WTC11 (cell line): ENCODE measurements around the gene RAPGEF3. TPM values are rescaled to one million over a fixed set of nuclear protein-coding genes. Genes with fewer than 3 reads are reported as not detected.

Source experiments
- ATAC-seq: fragments of 200-7000 bp; cut with Tn5 transposase; 2 replicates; pipeline ENCODE4 v1.10.0; 2021; ENCODE audit warnings: mild to moderate bottlenecking, moderate library complexity
- CTCF ChIA-PET: fragments of 300-600 bp; sonication (Branson Sonifier 250); formaldehyde crosslinking; loops from one replicate; lab custom pipeline; 2021; ENCODE audit warnings: antibody characterized with exemption; lab: Charles Lee
- POLR2A ChIA-PET: fragments of 350-600 bp; sonication (Branson Sonifier 250); formaldehyde crosslinking; loops from one replicate; lab custom pipeline; 2021; ENCODE audit warnings: antibody characterized with exemption; lab: Charles Lee
- DNase-seq: peaks from one replicate; pipeline ENCODE4 v3.0.0; 2021; ENCODE audit warnings: low spot score
- H3K27ac Mint-ChIP-seq: 2 replicates; pipeline ENCODE4 v1.8.0; 2021; ENCODE audit warnings: mixed read lengths
- H3K27me3 Mint-ChIP-seq: 2 replicates; pipeline ENCODE4 v1.8.0; 2021; ENCODE audit warnings: low read depth, mild to moderate bottlenecking, moderate library complexity, mixed read lengths
- H3K36me3 Mint-ChIP-seq: 2 replicates; pipeline ENCODE4 v1.8.0; 2021; ENCODE audit warnings: mixed read lengths
- H3K4me1 Mint-ChIP-seq: 2 replicates; pipeline ENCODE4 v1.8.0; 2022; ENCODE audit warnings: mixed read lengths
- H3K4me3 Mint-ChIP-seq: 2 replicates; pipeline ENCODE4 v1.8.0; 2021; ENCODE audit warnings: mild to moderate bottlenecking, moderate library complexity, mixed read lengths
- H3K9me3 Mint-ChIP-seq: 2 replicates; pipeline ENCODE4 v1.8.0; 2021; ENCODE audit warnings: mixed read lengths
- AFF4 ChIP-seq: sonication (generic); formaldehyde crosslinking; IDR thresholded peaks from 2 replicates; pipeline ENCODE4 v1.8.1; 2023; ENCODE audit warnings: mild to moderate bottlenecking, missing genetic modification reagents, borderline replicate concordance
- ATF1 ChIP-seq: sonication (generic); formaldehyde crosslinking; IDR thresholded peaks from 2 replicates; pipeline ENCODE4 v1.8.1; 2023; ENCODE audit warnings: mild to moderate bottlenecking, moderate library complexity, missing genetic modification reagents
- ATF2 ChIP-seq: sonication (generic); formaldehyde crosslinking; IDR thresholded peaks from 2 replicates; pipeline ENCODE4 v1.8.1; 2022; ENCODE audit warnings: low read depth, missing genetic modification reagents, borderline replicate concordance
- ATF3 ChIP-seq: sonication (generic); formaldehyde crosslinking; conservative IDR thresholded peaks from 2 replicates; pipeline ENCODE4 v1.8.1; 2022; ENCODE audit warnings: mild to moderate bottlenecking, missing genetic modification reagents
- CBFB ChIP-seq: sonication (generic); formaldehyde crosslinking; IDR thresholded peaks from 2 replicates; pipeline ENCODE4 v1.8.1; 2022; ENCODE audit warnings: mild to moderate bottlenecking, low read depth, missing genetic modification reagents
- E2F1 ChIP-seq: sonication (generic); formaldehyde crosslinking; IDR thresholded peaks from 2 replicates; pipeline ENCODE4 v1.8.0; 2022; ENCODE audit warnings: mild to moderate bottlenecking, missing genetic modification reagents
- E2F4 ChIP-seq: sonication (generic); formaldehyde crosslinking; IDR thresholded peaks from 2 replicates; pipeline ENCODE4 v1.8.1; 2022; ENCODE audit warnings: low read depth, mild to moderate bottlenecking, moderate library complexity, missing genetic modification reagents, borderline replicate concordance
- HMGA2 ChIP-seq: fragments of 250-450 bp; sonication (Bioruptor Pico); IDR thresholded peaks from 2 replicates; pipeline ENCODE4 v1.4.0; 2021; ENCODE audit warnings: mild to moderate bottlenecking, moderate library complexity
- MAX ChIP-seq: sonication (generic); formaldehyde crosslinking; IDR thresholded peaks from 2 replicates; pipeline ENCODE4 v1.8.0; 2022; ENCODE audit warnings: mild to moderate bottlenecking, missing genetic modification reagents
- MXD4 ChIP-seq: fragments of 250-450 bp; sonication (Bioruptor Pico); IDR thresholded peaks from 2 replicates; pipeline ENCODE4 v1.8.0; 2021; ENCODE audit warnings: mild to moderate bottlenecking, moderate library complexity, borderline replicate concordance
- NFATC4 ChIP-seq: fragments of 250-450 bp; sonication (Bioruptor Pico); IDR thresholded peaks from 2 replicates; pipeline ENCODE4 v1.9.0; 2021; ENCODE audit warnings: mild to moderate bottlenecking
- NFYB ChIP-seq: sonication (generic); formaldehyde crosslinking; conservative IDR thresholded peaks from 2 replicates; pipeline ENCODE4 v1.8.0; 2022; ENCODE audit warnings: low read depth, missing genetic modification reagents
- RORB ChIP-seq: fragments of 250-450 bp; sonication (Bioruptor Pico); IDR thresholded peaks from 2 replicates; pipeline ENCODE4 v1.9.0; 2021; ENCODE audit warnings: mild to moderate bottlenecking
- SMAD3 ChIP-seq: sonication (generic); formaldehyde crosslinking; IDR thresholded peaks from 2 replicates; pipeline ENCODE4 v1.8.0; 2022; ENCODE audit warnings: missing genetic modification reagents, mild to moderate bottlenecking, borderline replicate concordance
- TEAD4 ChIP-seq: sonication (generic); formaldehyde crosslinking; IDR thresholded peaks from 2 replicates; pipeline ENCODE4 v1.8.0; 2022; ENCODE audit warnings: mild to moderate bottlenecking, missing genetic modification reagents
- ZBTB21 ChIP-seq: sonication (generic); formaldehyde crosslinking; IDR thresholded peaks from 2 replicates; pipeline ENCODE4 v1.8.1; 2023; ENCODE audit warnings: mild to moderate bottlenecking, missing genetic modification reagents, borderline replicate concordance
- ZNF512 ChIP-seq: sonication (generic); formaldehyde crosslinking; IDR thresholded peaks from 2 replicates; pipeline ENCODE4 v1.8.1; 2022; ENCODE audit warnings: missing genetic modification reagents, borderline replicate concordance
- ZSCAN18 ChIP-seq: fragments of 250-450 bp; sonication (Bioruptor Pico); IDR thresholded peaks from 2 replicates; pipeline ENCODE4 v2.1.2; 2022; ENCODE audit warnings: mild to moderate bottlenecking, moderate library complexity
- total RNA-seq: library from RNA; stranded (reverse); gene quantifications from 3 replicates; pipeline ENCODE4 v1.2.3, GENCODE V29; 2021

The RAPGEF3 gene
- total RNA-seq, 1 experiment from 2014 or later = 13.3 TPM

GRCh38 chr12:47790676-47791350 lies 32.1 kb upstream of the RAPGEF3 start:
- TF ChIP-seq ZBTB21 (CRISPR knock-in tag) (no peak), TEAD4 (no peak), SMAD3 (CRISPR knock-in tag) (no peak), ATF3 (CRISPR knock-in tag) (no peak), MXD4 (CRISPR knock-in tag) (no peak), AFF4 (CRISPR knock-in tag) (no peak), E2F1 (CRISPR knock-in tag) (no peak), ATF1 (CRISPR knock-in tag) (no peak), ZSCAN18 (CRISPR knock-in tag) (no peak), CBFB (CRISPR knock-in tag) (no peak), E2F4 (no peak), RORB (no peak), NFATC4 (CRISPR knock-in tag) (no peak), HMGA2 (CRISPR knock-in tag) (no peak), NFYB (CRISPR knock-in tag) (no peak), ATF2 (CRISPR knock-in tag) (no peak), ZNF512 (CRISPR knock-in tag) (no peak), MAX (CRISPR knock-in tag) (no peak)
- TF ChIP-seq, all 79 proteins: peak for 0
- Mint-ChIP-seq H3K27ac (no peak overlapping the region), H3K36me3 (peaks cover 52% of the 10 kb centered on the region), H3K27me3 (no peaks in the 10 kb centered on the region), H3K9me3 (no peaks in the 10 kb centered on the region), H3K4me1 (no peaks in the 10 kb centered on the region), H3K4me3 (no peak overlapping the region)
- ChIA-PET CTCF (interaction anchor here (1.6 to 4.2 kb wide), 4 partner anchors 11 to 47 kb away, joined by 4 to 36 read pairs (median 15); no protein-coding TSS in a partner anchor), POLR2A (no interaction called here)
- DNase-seq (no peak), ATAC-seq (no peak)
